Tibial nerve (tissue), 4 donors: ENCODE results near the gene TM4SF1. TPM values are rescaled to one million over a fixed set of nuclear protein-coding genes. Genes with fewer than 3 reads are reported as not detected.
A peak's percentile ranks its signal among the peaks of the same experiment; 100 is the strongest.
"Not testable (repeated sequence)": the region's sequence is repeated elsewhere in the genome, so short reads cannot be mapped to it uniquely, and the experiment has no call there.

Experiments
- DNase-seq, 2 donors: peaks; one replicate each; pipeline ENCODE4 v3.0.0-alpha.2; 2019; ENCODE audit warnings: low spot score in 2 of 2
- H3K27ac ChIP-seq, 4 donors: fragments of 200-600 bp; sonication (generic) in 3 of 4; one replicate each; pipeline ENCODE4 v1.5.1; 2017 to 2019; ENCODE audit warnings: mild to moderate bottlenecking in 1 of 4
- H3K27me3 ChIP-seq, 2 donors: fragments of 200-600 bp; sonication (generic) in 1 of 2; one replicate each; pipeline versions ENCODE4 v1.5.1 to v1.6.0; 2017 to 2019
- H3K36me3 ChIP-seq, 3 donors: fragments of 200-600 bp; sonication (generic); one replicate each; pipeline ENCODE4 v1.5.1; 2018 to 2019
- H3K4me1 ChIP-seq, 4 donors: fragments of 200-600 bp; sonication (generic) in 3 of 4; one replicate each; pipeline ENCODE4 v1.5.1; 2017 to 2019
- H3K4me3 ChIP-seq, 4 donors: fragments of 200-600 bp; sonication (generic) in 3 of 4; one replicate each; pipeline ENCODE4 v1.5.1; 2017 to 2019; ENCODE audit warnings: mild to moderate bottlenecking in 1 of 4, moderate library complexity in 1 of 4
- H3K9me3 ChIP-seq, 4 donors: fragments of 200-600 bp; sonication (generic) in 3 of 4; one replicate each; pipeline ENCODE4 v1.5.1; 2017 to 2019
- CTCF ChIP-seq, 5 experiments: fragments of 200-600 bp in 3 of 5; fragments of 450-650 bp in 2 of 5; sonication (generic) in 3 of 5; IDR thresholded peaks; one replicate each; pipeline ENCODE4 v1.5.1; 2016 to 2019; ENCODE audit warnings: antibody characterized with exemption in 5 of 5, mild to moderate bottlenecking in 3 of 5, moderate library complexity in 2 of 5
- EP300 ChIP-seq, 2 donors: sonication (generic); formaldehyde crosslinking; IDR thresholded peaks; one replicate each; pipeline ENCODE4 v1.6.1; 2017; ENCODE audit warnings: antibody characterized with exemption in 2 of 2, mild to moderate bottlenecking in 1 of 2
- POLR2A ChIP-seq, 2 donors: fragments of 450-650 bp; IDR thresholded peaks; one replicate each; pipeline ENCODE4 v1.6.1; 2017; ENCODE audit warnings: antibody characterized with exemption in 2 of 2, mild to moderate bottlenecking in 2 of 2, moderate library complexity in 2 of 2
- WGBS, 2 donors: methylation state at CpG; one replicate each; pipeline ENCODE4 v1.1.5; 2018; 5-methylcytosine and 5-hydroxymethylcytosine counted together
- total RNA-seq, 4 donors: library from RNA; depleted of rRNA; stranded (reverse); fragments of >200 nt; gene quantifications; one replicate each; pipeline ENCODE4 v1.1.0, GENCODE V29; 2016

Gene TM4SF1
- total RNA-seq, 4 donors from 2014 or later: 132 to 264 (median 169) TPM

- H3K27ac ChIP-seq: no peak overlapping the region
- H3K36me3 ChIP-seq: no peaks in the 10 kb centered on the region
- DNase-seq: no peak
- H3K27me3 ChIP-seq: no peaks in the 10 kb centered on the region
- TF ChIP-seq EP300 (IDR thresholded peaks at IDR 0.05) (no peak), POLR2A (IDR thresholded peaks at IDR 0.05) (no peak), CTCF (IDR thresholded peaks at IDR 0.05) (no peak)
- no peaks in the 10 kb centered on the region for H3K9me3 ChIP-seq
- no peak overlapping the region for H3K4me3 ChIP-seq
- H3K4me1 ChIP-seq: peaks cover 0 to 20% (median 6%) of the 10 kb centered on the region in 4 donors
- 78 to 80% methylated on average over 4 of the region's 4 CpGs for WGBS, 2 donors
Observed at GRCh38 chr3:149342413-149343380, 34.8 kb downstream of the TM4SF1 start.

GRCh38 chr3:149340310-149340933 lies 37.0 kb downstream of the TM4SF1 start:
- TF ChIP-seq EP300 (IDR thresholded peaks at IDR 0.05): peak; percentile 2 to 35
- no peak for TF ChIP-seq CTCF (IDR thresholded peaks at IDR 0.05)
- TF ChIP-seq POLR2A (IDR thresholded peaks at IDR 0.05): no peak
- Histone ChIP-seq H3K9me3 (no peaks in the 10 kb centered on the region), H3K27me3 (no peaks in the 10 kb centered on the region), H3K4me1 (peaks cover 0 to 32% (median 6%) of the 10 kb centered on the region in 4 donors), H3K27ac (peak overlapping the region; percentile 28 to 79 (median 66)), H3K4me3 (no peak overlapping the region), H3K36me3 (no peaks in the 10 kb centered on the region)
- 22 to 31% methylated on average over 1 of the region's 1 CpG for WGBS, 2 donors
- DNase-seq: peak in 1 of 2 donors; percentile 32

- Histone ChIP-seq H3K27me3 (no peaks in the 10 kb centered on the region), H3K4me3 (no peak overlapping the region), H3K4me1 (peaks cover 0 to 32% (median 6%) of the 10 kb centered on the region in 4 donors), H3K9me3 (no peaks in the 10 kb centered on the region), H3K27ac (peak overlapping the region; percentile 28 to 80 (median 70)), H3K36me3 (no peaks in the 10 kb centered on the region)
- WGBS, 2 donors: 25 to 35% methylated on average over 5 of the region's 5 CpGs
- TF ChIP-seq CTCF (IDR thresholded peaks at IDR 0.05) (no peak), POLR2A (IDR thresholded peaks at IDR 0.05) (no peak), EP300 (IDR thresholded peaks at IDR 0.05) (peak; percentile 69 to 85)
- DNase-seq: peak; percentile 74 to 76
Observed at GRCh38 chr3:149339931-149340309, 37.5 kb downstream of the TM4SF1 start.

GRCh38 chr3:149337486-149337885 lies 40.0 kb downstream of the TM4SF1 start:
- peaks cover 0 to 53% (median 9%) of the 10 kb centered on the region in 4 donors for H3K4me1 ChIP-seq
- 79 to 85% methylated on average over 1 of the region's 1 CpG for WGBS, 2 donors
- not testable (repeated sequence) for H3K9me3 ChIP-seq

GRCh38 chr3:149336925-149337324 lies 40.5 kb downstream of the TM4SF1 start:
- DNase-seq: no peak
- TF ChIP-seq POLR2A (IDR thresholded peaks at IDR 0.05): no peak
- no peak for TF ChIP-seq EP300 (IDR thresholded peaks at IDR 0.05)
- TF ChIP-seq CTCF (IDR thresholded peaks at IDR 0.05): no peak
- no peaks in the 10 kb centered on the region for H3K9me3 ChIP-seq
- peak overlapping the region in 2 of 4 donors; percentile 49 to 58 for H3K27ac ChIP-seq
- H3K4me1 ChIP-seq: peaks cover 0 to 58% (median 9%) of the 10 kb centered on the region in 4 donors
- no peaks in the 10 kb centered on the region for H3K27me3 ChIP-seq
- no peaks in the 10 kb centered on the region for H3K36me3 ChIP-seq
- H3K4me3 ChIP-seq: no peak overlapping the region

More at GRCh38 chr3:149337486-149337885, 40.0 kb downstream of the TM4SF1 start:
- H3K4me3 ChIP-seq, H3K27me3 ChIP-seq, DNase-seq, H3K36me3 ChIP-seq: not testable (repeated sequence)
- H3K27ac ChIP-seq: peak overlapping the region in 2 of 4 donors; percentile 49 to 58
